HG02610 (cell line): ENCODE measurements around the gene RAB40C.

Source experiments
- ATAC-seq: cut with Tn5 transposase; IDR thresholded peaks from one replicate; pipeline ENCODE4 v1.9.1; 2021; ENCODE audit warnings: mild to moderate bottlenecking, moderate library complexity; ENCODE audit not compliant: unreplicated experiment

The RAB40C gene

GRCh38 chr16:572865-573650 is 16.8 kb upstream of the RAB40C start:
- ATAC-seq, result no peak

- no peak for ATAC-seq
These were observed 15.7 kb upstream of the RAB40C start for GRCh38 chr16:574021-574760.

- no peak for ATAC-seq
These were observed 14.3 kb upstream of the RAB40C start for GRCh38 chr16:575354-576196.

- ATAC-seq, result no peak
These were observed 13.6 kb upstream of the RAB40C start for GRCh38 chr16:576197-576822.

- ATAC-seq, result no peak
These were observed 13.1 kb upstream of the RAB40C start for GRCh38 chr16:576823-577201.

GRCh38 chr16:577796-578195 is 12.1 kb upstream of the RAB40C start:
- ATAC-seq, result no peak

GRCh38 chr16:578232-578869 is 11.5 kb upstream of the RAB40C start:
- no peak for ATAC-seq

- ATAC-seq, result no peak
These were observed 10.9 kb upstream of the RAB40C start for GRCh38 chr16:578870-579405.

GRCh38 chr16:580141-580945 is 9.5 kb upstream of the RAB40C start:
- ATAC-seq, result no peak

- ATAC-seq, result no peak
These were observed 8.8 kb upstream of the RAB40C start for GRCh38 chr16:580946-581498.

- ATAC-seq, result no peak
These were observed 7.7 kb upstream of the RAB40C start for GRCh38 chr16:582218-582613.

- ATAC-seq, result no peak
These were observed 7.1 kb upstream of the RAB40C start for GRCh38 chr16:582614-583331.

- ATAC-seq, result no peak
These were observed 6.4 kb upstream of the RAB40C start for GRCh38 chr16:583470-583814.

GRCh38 chr16:583815-584591 is 5.9 kb upstream of the RAB40C start:
- no peak for ATAC-seq

GRCh38 chr16:585351-585750 is 4.5 kb upstream of the RAB40C start:
- ATAC-seq, result no peak

GRCh38 chr16:586047-586644 is 3.7 kb upstream of the RAB40C start:
- ATAC-seq, result no peak
